Loucy (cell line): ENCODE results near the gene VKORC1.
"Not testable (repeated sequence)": the region's sequence is repeated elsewhere in the genome, so short reads cannot be mapped to it uniquely, and the experiment has no call there.

Experiments
- H2AFZ ChIP-seq: fragments of 200-600 bp; sonication (generic); 2 replicates; pipeline ENCODE4 v1.6.0; 2016; ENCODE audit warnings: antibody characterized with exemption, mild to moderate bottlenecking, low read length, moderate library complexity
- H3F3A ChIP-seq: fragments of 200-600 bp; 2 replicates; pipeline ENCODE4 v1.6.0; 2016; ENCODE audit warnings: antibody characterized with exemption, low read depth, mild to moderate bottlenecking
- H3K27me3 ChIP-seq: fragments of 200-600 bp; sonication (generic); 2 replicates; pipeline ENCODE4 v1.6.1; 2014; ENCODE audit warnings: low read length, mild to moderate bottlenecking; ENCODE audit not compliant: insufficient read depth, poor library complexity, severe bottlenecking
- H3K36me3 ChIP-seq: fragments of 200-600 bp; sonication (generic); 2 replicates; pipeline ENCODE4 v1.6.1; 2016; ENCODE audit warnings: low read length; ENCODE audit not compliant: insufficient read depth
- H3K4me1 ChIP-seq: fragments of 200-600 bp; sonication (generic); 2 replicates; pipeline ENCODE4 v1.5.1; 2014; ENCODE audit warnings: low read length, mild to moderate bottlenecking; ENCODE audit not compliant: insufficient read depth, poor library complexity, severe bottlenecking
- H3K4me2 ChIP-seq: fragments of 200-600 bp; sonication (generic); 2 replicates; pipeline ENCODE4 v1.6.0; 2014; ENCODE audit warnings: antibody characterized with exemption, low read length, low read depth, mild to moderate bottlenecking; ENCODE audit not compliant: poor library complexity, severe bottlenecking
- H3K4me3 ChIP-seq: fragments of 200-600 bp; sonication (generic); 2 replicates; pipeline ENCODE4 v1.5.1; 2014; ENCODE audit warnings: low read length, mild to moderate bottlenecking, mixed read lengths; ENCODE audit not compliant: poor library complexity, severe bottlenecking
- H3K79me2 ChIP-seq: fragments of 200-600 bp; sonication (generic); 2 replicates; pipeline ENCODE4 v1.6.1; 2014; ENCODE audit warnings: low read length; ENCODE audit not compliant: insufficient read depth
- H3K9ac ChIP-seq: fragments of 200-600 bp; sonication (generic); 2 replicates; pipeline ENCODE4 v1.6.0; 2014; ENCODE audit warnings: mild to moderate bottlenecking, low read depth, low read length, moderate library complexity; ENCODE audit not compliant: poor library complexity, severe bottlenecking
- H3K9me2 ChIP-seq: fragments of 200-600 bp; sonication (generic); replicated peaks from 2 replicates; pipeline ENCODE4 v1.6.1; 2016; ENCODE audit warnings: low read depth, low read length, mixed read lengths
- H3K9me3 ChIP-seq: fragments of 200-600 bp; sonication (generic); 2 replicates; pipeline ENCODE4 v1.6.1; 2014; ENCODE audit warnings: mild to moderate bottlenecking, antibody characterized with exemption, low read length, low read depth; ENCODE audit not compliant: insufficient read depth
- H4K20me1 ChIP-seq: fragments of 200-600 bp; sonication (generic); 2 replicates; pipeline ENCODE4 v1.6.0; 2014; ENCODE audit warnings: antibody characterized with exemption, low read length, mild to moderate bottlenecking; ENCODE audit not compliant: insufficient read depth, poor library complexity, severe bottlenecking
- CTCF ChIP-seq: fragments of 200-600 bp; sonication (generic); conservative IDR thresholded peaks from 2 replicates; pipeline ENCODE4 v1.5.1; 2014; ENCODE audit warnings: mild to moderate bottlenecking, antibody characterized with exemption, low read length
- EZH2phosphoT487 ChIP-seq: fragments of 200-600 bp; IDR thresholded peaks from 2 replicates; pipeline ENCODE4 v1.6.1; 2018; ENCODE audit warnings: antibody characterized with exemption, mild to moderate bottlenecking, moderate library complexity, borderline replicate concordance

Gene VKORC1

DNA sequence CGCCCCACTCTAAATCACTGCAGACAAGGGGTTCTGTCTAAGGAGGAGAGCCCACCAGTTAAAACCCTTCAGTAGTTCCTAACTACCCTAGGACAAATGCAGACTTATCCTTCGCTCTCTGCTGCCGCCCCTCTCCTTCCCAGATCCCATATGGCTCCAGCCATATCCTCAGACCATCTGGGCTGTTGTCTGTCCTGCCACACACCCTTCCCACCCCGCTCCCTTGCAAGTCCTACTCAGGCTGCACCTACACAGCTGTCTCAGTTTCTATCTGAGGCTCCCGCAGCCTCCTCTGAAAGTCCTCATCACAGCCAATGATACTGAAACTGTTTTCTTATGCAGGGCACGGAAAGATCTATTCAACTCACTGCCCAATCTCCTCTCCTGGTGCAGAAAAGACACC lies 12.9 kb upstream of the VKORC1 start:
- Histone ChIP-seq H2AFZ (peak overlapping the region; percentile 91; the same call in 1 of the 2 replicates), H3K79me2 (peaks cover 29% of the 10 kb centered on the region), H3K4me2 (peak overlapping the region; percentile 90), H4K20me1 (peaks cover 5% of the 10 kb centered on the region), H3K4me3 (peak overlapping the region; percentile 79), H3K9me2 (no peaks in the 10 kb centered on the region), H3K9me3 (no peaks in the 10 kb centered on the region), H3K36me3 (peaks cover 12% of the 10 kb centered on the region; the same call in 1 of the 2 replicates), H3K27me3 (no peaks in the 10 kb centered on the region), H3K4me1 (peaks cover 14% of the 10 kb centered on the region), H3F3A (0 out of 2 replicates have a peak, but pooled peaks cover 6% of the 10 kb centered on the region), H3K9ac (peak overlapping the region; percentile 95)
- TF ChIP-seq CTCF (no peak), EZH2phosphoT487 (no peak)

GRCh38 chr16:31106509-31107464 lies 12.2 kb upstream of the VKORC1 start:
- peaks cover 5% of the 10 kb centered on the region for H4K20me1 ChIP-seq
- H2AFZ ChIP-seq = no peak overlapping the region
- H3K36me3 ChIP-seq = peaks cover 6% of the 10 kb centered on the region; the same call in 1 of the 2 replicates
- H3K4me1 ChIP-seq = peaks cover 14% of the 10 kb centered on the region
- peak overlapping the region; percentile 90 for H3K4me2 ChIP-seq
- H3K79me2 ChIP-seq = peaks cover 29% of the 10 kb centered on the region
- no peaks in the 10 kb centered on the region for H3K9me2 ChIP-seq
- TF ChIP-seq EZH2phosphoT487 = no peak
- no peak for TF ChIP-seq CTCF
- H3K9ac ChIP-seq = peak overlapping the region; percentile 95
- no peaks in the 10 kb centered on the region for H3K9me3 ChIP-seq
- H3K4me3 ChIP-seq = peak overlapping the region; percentile 79
- H3F3A ChIP-seq = 0 out of 2 replicates have a peak, but pooled peaks cover 6% of the 10 kb centered on the region
- no peaks in the 10 kb centered on the region for H3K27me3 ChIP-seq

- Histone ChIP-seq H3K79me2 (peaks cover 29% of the 10 kb centered on the region), H3K9ac (peak overlapping the region; percentile 50), H3K36me3 (no peaks in the 10 kb centered on the region; the same call in 1 of the 2 replicates), H3K4me1 (peaks cover 14% of the 10 kb centered on the region), H3K9me3 (no peaks in the 10 kb centered on the region), H4K20me1 (peaks cover 5% of the 10 kb centered on the region), H2AFZ (peak overlapping the region; percentile 91; the same call in 1 of the 2 replicates), H3K4me3 (no peak overlapping the region), H3K27me3 (no peaks in the 10 kb centered on the region), H3K9me2 (no peaks in the 10 kb centered on the region), H3F3A (0 out of 2 replicates have a peak, but pooled peaks cover 6% of the 10 kb centered on the region), H3K4me2 (peak overlapping the region; percentile 37)
- no peak for TF ChIP-seq EZH2phosphoT487
- peak; percentile 60 for TF ChIP-seq CTCF
Measured at GRCh38 chr16:31105677-31106213, 11.1 kb upstream of the VKORC1 start.

DNA sequence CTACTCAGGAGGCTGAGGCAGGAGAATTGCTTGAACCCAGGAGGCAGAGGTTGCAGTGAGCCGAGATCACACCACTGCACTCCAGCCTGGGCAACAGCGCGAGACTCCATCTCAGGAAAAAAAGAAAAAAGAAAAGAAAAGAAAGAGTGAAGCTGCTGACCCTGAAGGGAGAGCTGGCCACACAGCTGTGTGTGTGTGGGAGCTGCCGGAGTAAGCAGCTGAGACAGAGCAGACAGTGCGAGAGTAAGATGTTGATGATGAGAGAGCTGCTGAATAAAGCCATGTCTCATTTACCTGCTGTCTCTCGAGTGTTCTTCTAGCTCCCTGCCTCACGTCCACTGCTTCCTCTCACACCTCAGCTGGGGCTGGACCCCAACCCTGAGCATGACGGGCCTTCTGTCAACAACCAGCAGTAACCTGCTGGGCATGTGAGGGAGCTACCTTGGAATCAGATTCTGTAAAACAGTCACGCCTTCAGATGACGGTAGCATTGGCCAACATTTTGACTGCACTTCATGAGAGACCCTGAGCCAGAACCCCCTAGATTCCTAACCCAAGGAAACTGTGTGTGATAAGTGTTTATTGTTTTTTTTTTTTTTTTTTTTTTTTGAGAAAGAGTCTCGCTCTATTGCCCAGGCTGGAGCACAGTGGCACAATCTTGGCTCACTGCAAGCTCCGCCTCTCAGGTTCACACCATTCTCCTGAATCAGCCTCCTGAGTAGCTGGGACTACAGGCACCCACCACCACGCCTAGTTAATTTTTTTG lies 6.5 kb upstream of the VKORC1 start:
- not testable (repeated sequence) for H3F3A ChIP-seq, H3K36me3 ChIP-seq, H4K20me1 ChIP-seq, H3K4me3 ChIP-seq, H3K4me2 ChIP-seq, H3K27me3 ChIP-seq, H3K79me2 ChIP-seq, H3K9me3 ChIP-seq, H3K4me1 ChIP-seq, H3K9me2 ChIP-seq, H3K9ac ChIP-seq, H2AFZ ChIP-seq
